DLD1 (cell line): ENCODE results near the gene NCAM1.

Experiments used
- in situ Hi-C: cut with HindIII; loops from 2 replicates; pipeline ENCODE4 v1.10.0; 2017; ENCODE audit warnings: low sequenced_read_pairs

The NCAM1 gene

GRCh38 chr11:113084297-113084696, 123.1 kb downstream of the NCAM1 start:
- in situ Hi-C loops = no loop called here

- in situ Hi-C loops = no loop called here
Measured at GRCh38 chr11:113085446-113085845, 124.2 kb downstream of the NCAM1 start.

- in situ Hi-C loops = no loop called here
Measured at GRCh38 chr11:113087706-113088105, 126.5 kb downstream of the NCAM1 start.

- in situ Hi-C loops = no loop called here
Measured at GRCh38 chr11:113090716-113091480, 129.7 kb downstream of the NCAM1 start.

- in situ Hi-C loops = no loop called here
Measured at GRCh38 chr11:113091481-113091780, 130.2 kb downstream of the NCAM1 start.

- in situ Hi-C loops = no loop called here
Measured at GRCh38 chr11:113096648-113097047, 135.4 kb downstream of the NCAM1 start.

GRCh38 chr11:113103932-113104690, 142.9 kb downstream of the NCAM1 start:
- in situ Hi-C loops = no loop called here

GRCh38 chr11:113104691-113105251, 143.6 kb downstream of the NCAM1 start:
- in situ Hi-C loops = no loop called here

GRCh38 chr11:113105592-113105991, 144.4 kb downstream of the NCAM1 start:
- in situ Hi-C loops = no loop called here

GRCh38 chr11:113106507-113106906, 145.3 kb downstream of the NCAM1 start:
- in situ Hi-C loops = no loop called here

- in situ Hi-C loops = no loop called here
Measured at GRCh38 chr11:113110046-113110445, 148.8 kb downstream of the NCAM1 start.

GRCh38 chr11:113111156-113111555, 149.9 kb downstream of the NCAM1 start:
- in situ Hi-C loops = no loop called here

GRCh38 chr11:113112307-113112706, 151.1 kb downstream of the NCAM1 start:
- in situ Hi-C loops = no loop called here

- in situ Hi-C loops = no loop called here
Measured at GRCh38 chr11:113113801-113114704, 152.8 kb downstream of the NCAM1 start.

GRCh38 chr11:113114705-113115027, 153.4 kb downstream of the NCAM1 start:
- in situ Hi-C loops = no loop called here

- in situ Hi-C loops = no loop called here
Measured at GRCh38 chr11:113118104-113118503, 156.9 kb downstream of the NCAM1 start.

GRCh38 chr11:113119074-113119473, 157.9 kb downstream of the NCAM1 start:
- in situ Hi-C loops = no loop called here

GRCh38 chr11:113119966-113120736, 158.9 kb downstream of the NCAM1 start:
- in situ Hi-C loops = no loop called here

- in situ Hi-C loops = no loop called here
Measured at GRCh38 chr11:113121746-113122145, 160.5 kb downstream of the NCAM1 start.

GRCh38 chr11:113124006-113124405, 162.8 kb downstream of the NCAM1 start:
- in situ Hi-C loops = no loop called here
